ENCODE measurements around the gene FGF10. TPM values are rescaled to one million over a fixed set of nuclear protein-coding genes. Genes with fewer than 3 reads are reported as not detected.

FGF10 gene
- not detected in 2 replicates for total RNA-seq (2014; rRNA removed; shearing (Covaris generic); ENCODE audit: low replicate concordance)

GRCh38 chr5:44389090-44389822, at the start of gene FGF10:
Gene FGF10 (minus strand): TSS chr5:44389420. CDS start chr5:44388682, 738 bp downstream.
- Histone ChIP-seq H3K27me3 (ENCODE audit: low read length) (no peaks in the 10 kb centered on the region), H3K9ac (ENCODE audit: low read length) (no peak within 1 kb of the TSS), H3K4me3 (ENCODE audit: low read length) (no peak within 1 kb of the TSS), H3K4me2 (ENCODE audit: low read depth, low read length, poor library complexity, severe bottlenecking) (no peak within 1 kb of the TSS), H4K20me1 (ENCODE audit: insufficient read depth, low read depth, low read length) (no peaks in the 10 kb centered on the region), H3K27ac (ENCODE audit: low read length) (no peak within 1 kb of the TSS), H3K4me1 (ENCODE audit: low read length) (no peaks in the 10 kb centered on the region), H3K9me3 (ENCODE audit: low read length) (no peaks in the 10 kb centered on the region), H3K9me2 (replicated peaks; ENCODE audit: insufficient read depth, low read length) (no peaks in the 10 kb centered on the region), H3K79me2 (ENCODE audit: low read length) (no peaks in the 10 kb centered on the region), H3K36me3 (ENCODE audit: insufficient read depth, low read length) (no peaks in the 10 kb centered on the region), H2AFZ (ENCODE audit: low read length) (no peak within 1 kb of the TSS)
- DNase-seq = no peak

- H4K20me1 ChIP-seq (ENCODE audit: insufficient read depth, low read depth, low read length) = no peaks in the 10 kb centered on the region
These were observed 37.7 kb upstream of the FGF10 start for GRCh38 chr5:44426944-44427343.

GRCh38 chr5:44412286-44412685, 23.1 kb upstream of the FGF10 start:
- no peak for DNase-seq
- no peak overlapping the region for H2AFZ ChIP-seq (ENCODE audit: low read length)
- no peak overlapping the region for H3K4me2 ChIP-seq (ENCODE audit: low read depth, low read length, poor library complexity, severe bottlenecking)
- H3K27ac ChIP-seq (ENCODE audit: low read length) = no peak overlapping the region
- no peaks in the 10 kb centered on the region for H3K9me2 ChIP-seq (replicated peaks; ENCODE audit: insufficient read depth, low read length)
- no peaks in the 10 kb centered on the region for H3K79me2 ChIP-seq (ENCODE audit: low read length)
- H3K36me3 ChIP-seq (ENCODE audit: insufficient read depth, low read length) = no peaks in the 10 kb centered on the region
- H3K4me3 ChIP-seq (ENCODE audit: low read length) = no peak overlapping the region
- no peaks in the 10 kb centered on the region for H3K4me1 ChIP-seq (ENCODE audit: low read length)
- no peaks in the 10 kb centered on the region for H3K27me3 ChIP-seq (ENCODE audit: low read length)
- no peaks in the 10 kb centered on the region for H4K20me1 ChIP-seq (ENCODE audit: insufficient read depth, low read depth, low read length)
- no peaks in the 10 kb centered on the region for H3K9me3 ChIP-seq (ENCODE audit: low read length)
- no peak overlapping the region for H3K9ac ChIP-seq (ENCODE audit: low read length)

More at GRCh38 chr5:44426944-44427343, 37.7 kb upstream of the FGF10 start:
- Histone ChIP-seq H3K4me3 (ENCODE audit: low read length) (no peak overlapping the region), H3K4me2 (ENCODE audit: low read depth, low read length, poor library complexity, severe bottlenecking) (no peak overlapping the region), H3K27me3 (ENCODE audit: low read length) (no peaks in the 10 kb centered on the region), H3K9me2 (replicated peaks; ENCODE audit: insufficient read depth, low read length) (no peaks in the 10 kb centered on the region), H3K9ac (ENCODE audit: low read length) (no peak overlapping the region), H2AFZ (ENCODE audit: low read length) (no peak overlapping the region), H3K4me1 (ENCODE audit: low read length) (no peaks in the 10 kb centered on the region), H3K27ac (ENCODE audit: low read length) (no peak overlapping the region), H3K36me3 (ENCODE audit: insufficient read depth, low read length) (no peaks in the 10 kb centered on the region), H3K9me3 (ENCODE audit: low read length) (no peaks in the 10 kb centered on the region), H3K79me2 (ENCODE audit: low read length) (no peaks in the 10 kb centered on the region)
- DNase-seq = no peak

GRCh38 chr5:44402084-44402483, 12.9 kb upstream of the FGF10 start:
- Histone ChIP-seq H3K9me2 (replicated peaks; ENCODE audit: insufficient read depth, low read length) (no peaks in the 10 kb centered on the region), H4K20me1 (ENCODE audit: insufficient read depth, low read depth, low read length) (no peaks in the 10 kb centered on the region), H3K79me2 (ENCODE audit: low read length) (no peaks in the 10 kb centered on the region), H3K4me2 (ENCODE audit: low read depth, low read length, poor library complexity, severe bottlenecking) (no peak overlapping the region), H2AFZ (ENCODE audit: low read length) (no peak overlapping the region), H3K4me3 (ENCODE audit: low read length) (no peak overlapping the region), H3K9me3 (ENCODE audit: low read length) (no peaks in the 10 kb centered on the region), H3K4me1 (ENCODE audit: low read length) (no peaks in the 10 kb centered on the region), H3K27me3 (ENCODE audit: low read length) (no peaks in the 10 kb centered on the region), H3K9ac (ENCODE audit: low read length) (no peak overlapping the region), H3K27ac (ENCODE audit: low read length) (no peak overlapping the region), H3K36me3 (ENCODE audit: insufficient read depth, low read length) (no peaks in the 10 kb centered on the region)
- DNase-seq = no peak

- H4K20me1 ChIP-seq (ENCODE audit: insufficient read depth, low read depth, low read length) = no peaks in the 10 kb centered on the region
- H3K79me2 ChIP-seq (ENCODE audit: low read length) = no peaks in the 10 kb centered on the region
- H3K27ac ChIP-seq (ENCODE audit: low read length) = no peak overlapping the region
- no peaks in the 10 kb centered on the region for H3K36me3 ChIP-seq (ENCODE audit: insufficient read depth, low read length)
- H3K9me2 ChIP-seq (replicated peaks; ENCODE audit: insufficient read depth, low read length) = no peaks in the 10 kb centered on the region
- H3K9ac ChIP-seq (ENCODE audit: low read length) = no peak overlapping the region
- no peak overlapping the region for H3K4me2 ChIP-seq (ENCODE audit: low read depth, low read length, poor library complexity, severe bottlenecking)
- H2AFZ ChIP-seq (ENCODE audit: low read length) = no peak overlapping the region
- H3K4me1 ChIP-seq (ENCODE audit: low read length) = no peaks in the 10 kb centered on the region
- no peaks in the 10 kb centered on the region for H3K9me3 ChIP-seq (ENCODE audit: low read length)
- H3K27me3 ChIP-seq (ENCODE audit: low read length) = no peaks in the 10 kb centered on the region
- DNase-seq = no peak
- no peak overlapping the region for H3K4me3 ChIP-seq (ENCODE audit: low read length)
These were observed 12.4 kb upstream of the FGF10 start for GRCh38 chr5:44401611-44402010.

GRCh38 chr5:44398382-44398781, 9.2 kb upstream of the FGF10 start:
- Histone ChIP-seq H3K4me3 (ENCODE audit: low read length) (no peak overlapping the region), H3K27ac (ENCODE audit: low read length) (no peak overlapping the region), H2AFZ (ENCODE audit: low read length) (no peak overlapping the region), H3K9me3 (ENCODE audit: low read length) (no peaks in the 10 kb centered on the region), H3K4me2 (ENCODE audit: low read depth, low read length, poor library complexity, severe bottlenecking) (no peak overlapping the region), H3K36me3 (ENCODE audit: insufficient read depth, low read length) (no peaks in the 10 kb centered on the region), H3K79me2 (ENCODE audit: low read length) (no peaks in the 10 kb centered on the region), H3K27me3 (ENCODE audit: low read length) (no peaks in the 10 kb centered on the region), H4K20me1 (ENCODE audit: insufficient read depth, low read depth, low read length) (no peaks in the 10 kb centered on the region), H3K9ac (ENCODE audit: low read length) (no peak overlapping the region), H3K9me2 (replicated peaks; ENCODE audit: insufficient read depth, low read length) (no peaks in the 10 kb centered on the region), H3K4me1 (ENCODE audit: low read length) (no peaks in the 10 kb centered on the region)
- DNase-seq = no peak

- Histone ChIP-seq H3K4me1 (ENCODE audit: low read length) (no peaks in the 10 kb centered on the region), H3K4me3 (ENCODE audit: low read length) (no peak overlapping the region), H3K9me2 (replicated peaks; ENCODE audit: insufficient read depth, low read length) (no peaks in the 10 kb centered on the region), H3K36me3 (ENCODE audit: insufficient read depth, low read length) (no peaks in the 10 kb centered on the region), H3K4me2 (ENCODE audit: low read depth, low read length, poor library complexity, severe bottlenecking) (no peak overlapping the region), H3K27me3 (ENCODE audit: low read length) (no peaks in the 10 kb centered on the region), H3K27ac (ENCODE audit: low read length) (no peak overlapping the region), H4K20me1 (ENCODE audit: insufficient read depth, low read depth, low read length) (no peaks in the 10 kb centered on the region), H3K79me2 (ENCODE audit: low read length) (no peaks in the 10 kb centered on the region), H2AFZ (ENCODE audit: low read length) (no peak overlapping the region), H3K9ac (ENCODE audit: low read length) (no peak overlapping the region), H3K9me3 (ENCODE audit: low read length) (no peaks in the 10 kb centered on the region)
- DNase-seq = no peak
These were observed 7.1 kb upstream of the FGF10 start for GRCh38 chr5:44396312-44396711.

GRCh38 chr5:44390351-44390750, 1.1 kb upstream of the FGF10 start:
- Histone ChIP-seq H3K4me2 (ENCODE audit: low read depth, low read length, poor library complexity, severe bottlenecking) (no peak overlapping the region), H3K27ac (ENCODE audit: low read length) (no peak overlapping the region)
- no peak for DNase-seq

More at GRCh38 chr5:44390351-44390750, 1.1 kb upstream of the FGF10 start:
- Histone ChIP-seq H3K4me3 (ENCODE audit: low read length) (no peak overlapping the region), H3K9me3 (ENCODE audit: low read length) (no peaks in the 10 kb centered on the region), H3K79me2 (ENCODE audit: low read length) (no peaks in the 10 kb centered on the region), H4K20me1 (ENCODE audit: insufficient read depth, low read depth, low read length) (no peaks in the 10 kb centered on the region), H3K36me3 (ENCODE audit: insufficient read depth, low read length) (no peaks in the 10 kb centered on the region), H3K4me1 (ENCODE audit: low read length) (no peaks in the 10 kb centered on the region), H3K9me2 (replicated peaks; ENCODE audit: insufficient read depth, low read length) (no peaks in the 10 kb centered on the region), H3K9ac (ENCODE audit: low read length) (no peak overlapping the region), H2AFZ (ENCODE audit: low read length) (no peak overlapping the region), H3K27me3 (ENCODE audit: low read length) (no peaks in the 10 kb centered on the region)

All from Karpas-422 (cell line).